Coronary artery (tissue), 2 donors: ENCODE results near the gene RTF1.
"Not testable (repeated sequence)": the region's sequence is repeated elsewhere in the genome, so short reads cannot be mapped to it uniquely, and the experiment has no call there.

Experiments used
- DNase-seq: peaks from one replicate; pipeline ENCODE4 v3.0.0-alpha.2; 2017; ENCODE audit warnings: low spot score
- H3K27ac ChIP-seq, 2 donors: fragments of 200-600 bp; sonication (generic); one replicate each; pipeline ENCODE4 v1.5.1; 2016 to 2019
- H3K4me3 ChIP-seq: fragments of 200-600 bp; sonication (generic); 2 replicates; pipeline ENCODE4 v1.5.1; 2016; ENCODE audit warnings: mild to moderate bottlenecking, moderate library complexity
- TF ChIP-seq, protein P1 (sequence below): fragments of 200-600 bp; sonication (generic); IDR thresholded peaks from one replicate; pipeline ENCODE4 v1.5.1; 2019; ENCODE audit warnings: antibody characterized with exemption

Gene RTF1

GRCh38 chr15:41465822-41466421 lies 49.0 kb downstream of the RTF1 start:
- Histone ChIP-seq H3K27ac (no peak overlapping the region), H3K4me3 (no peak overlapping the region)
- no peak for DNase-seq
- TF ChIP-seq, protein P1, sequence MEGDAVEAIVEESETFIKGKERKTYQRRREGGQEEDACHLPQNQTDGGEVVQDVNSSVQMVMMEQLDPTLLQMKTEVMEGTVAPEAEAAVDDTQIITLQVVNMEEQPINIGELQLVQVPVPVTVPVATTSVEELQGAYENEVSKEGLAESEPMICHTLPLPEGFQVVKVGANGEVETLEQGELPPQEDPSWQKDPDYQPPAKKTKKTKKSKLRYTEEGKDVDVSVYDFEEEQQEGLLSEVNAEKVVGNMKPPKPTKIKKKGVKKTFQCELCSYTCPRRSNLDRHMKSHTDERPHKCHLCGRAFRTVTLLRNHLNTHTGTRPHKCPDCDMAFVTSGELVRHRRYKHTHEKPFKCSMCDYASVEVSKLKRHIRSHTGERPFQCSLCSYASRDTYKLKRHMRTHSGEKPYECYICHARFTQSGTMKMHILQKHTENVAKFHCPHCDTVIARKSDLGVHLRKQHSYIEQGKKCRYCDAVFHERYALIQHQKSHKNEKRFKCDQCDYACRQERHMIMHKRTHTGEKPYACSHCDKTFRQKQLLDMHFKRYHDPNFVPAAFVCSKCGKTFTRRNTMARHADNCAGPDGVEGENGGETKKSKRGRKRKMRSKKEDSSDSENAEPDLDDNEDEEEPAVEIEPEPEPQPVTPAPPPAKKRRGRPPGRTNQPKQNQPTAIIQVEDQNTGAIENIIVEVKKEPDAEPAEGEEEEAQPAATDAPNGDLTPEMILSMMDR, result no peak

DNA sequence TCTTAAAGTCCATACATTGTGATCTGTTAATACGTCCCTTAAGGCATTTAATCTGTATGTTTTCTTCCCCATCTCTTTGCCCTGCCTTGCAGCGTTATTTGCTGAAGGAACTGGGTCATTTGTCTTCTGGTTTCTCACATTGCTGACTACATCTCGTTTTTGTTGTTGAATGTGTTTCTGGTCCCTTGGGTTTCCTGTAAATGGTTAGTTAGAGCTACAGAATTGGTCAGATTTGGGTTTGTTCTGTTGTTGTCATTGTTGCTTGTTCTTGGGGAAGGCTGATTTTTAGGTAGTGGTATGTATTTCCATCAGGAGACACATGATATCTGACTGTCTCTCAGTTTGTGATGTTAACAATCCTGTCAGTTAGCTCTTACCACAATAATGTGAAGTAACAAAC lies 49.8 kb downstream of the RTF1 start:
- TF ChIP-seq, protein P1, result no peak
- H3K27ac ChIP-seq, result no peak overlapping the region

GRCh38 chr15:41469644-41470043 lies 52.7 kb downstream of the RTF1 start:
- DNase-seq, result not testable (repeated sequence)

More for the DNA sequence above, 49.8 kb downstream of the RTF1 start:
- H3K4me3 ChIP-seq, result no peak overlapping the region
- no peak for DNase-seq

DNA sequence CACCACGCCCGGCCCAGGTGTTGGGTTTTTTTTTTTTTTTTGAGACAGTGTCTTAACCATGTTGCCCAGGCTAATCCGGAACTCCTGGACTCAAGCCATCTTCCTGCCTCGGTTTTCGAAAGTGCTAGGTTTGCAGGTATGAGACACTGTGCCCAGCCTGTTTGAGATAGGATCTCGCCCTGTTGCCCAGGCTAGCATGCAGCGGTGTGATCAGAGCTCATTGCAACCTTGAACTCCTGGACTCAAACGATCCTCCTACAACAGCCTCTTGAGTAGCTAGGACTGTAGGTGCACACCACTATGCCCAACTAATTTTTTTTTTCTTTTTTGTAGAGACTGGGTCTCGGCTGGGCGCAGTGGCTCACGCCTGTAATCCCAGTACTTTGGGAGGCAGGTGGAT lies 56.5 kb downstream of the RTF1 start:
- no peak for DNase-seq
- Histone ChIP-seq H3K4me3 (no peak overlapping the region), H3K27ac (no peak overlapping the region)
- TF ChIP-seq, protein P1, result no peak

More at GRCh38 chr15:41469644-41470043, 52.7 kb downstream of the RTF1 start:
- not testable (repeated sequence) for H3K27ac ChIP-seq, H3K4me3 ChIP-seq

DNA sequence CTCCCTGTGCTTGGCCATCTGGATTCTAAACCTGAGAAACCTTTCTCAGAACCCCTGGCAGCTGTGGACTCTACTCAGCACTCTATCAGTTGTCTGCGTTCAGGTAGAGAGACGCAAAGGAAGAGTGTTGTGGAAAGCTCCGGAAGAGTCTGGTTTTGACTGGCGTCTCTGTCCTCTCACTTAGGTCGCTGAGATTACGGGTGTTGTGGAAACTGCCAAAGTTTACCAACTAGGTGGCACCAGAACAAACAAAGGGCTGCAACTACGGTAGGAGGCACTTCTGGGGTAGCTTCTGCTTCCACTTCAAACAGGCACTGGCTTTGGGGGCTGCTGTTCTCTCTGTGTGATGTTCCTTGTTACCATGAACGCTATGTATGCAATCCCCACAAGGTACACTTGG lies 57.5 kb downstream of the RTF1 start:
- Histone ChIP-seq H3K4me3 (no peak overlapping the region), H3K27ac (no peak overlapping the region)
- no peak for DNase-seq
- TF ChIP-seq, protein P1, result no peak

DNA sequence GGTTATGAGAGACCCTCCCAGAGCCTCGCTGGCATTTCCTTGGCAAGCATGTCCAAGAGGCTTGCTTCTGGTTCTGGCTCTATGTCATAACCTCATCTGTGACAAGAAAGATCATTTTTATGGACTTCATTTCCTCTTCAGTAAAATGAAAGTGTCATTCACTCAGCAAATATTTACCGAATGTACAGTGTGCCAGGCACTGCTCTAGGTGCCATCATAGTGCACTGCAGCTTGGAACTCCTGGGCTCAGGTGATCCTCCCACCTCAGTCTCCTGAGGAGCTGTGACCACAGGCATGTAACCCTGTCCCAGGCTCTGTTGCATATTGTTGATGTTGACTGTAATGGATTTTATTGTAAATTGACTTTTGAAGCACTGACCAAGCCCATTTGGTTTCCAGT lies 58.0 kb downstream of the RTF1 start:
- H3K27ac ChIP-seq, result no peak overlapping the region
- no peak overlapping the region for H3K4me3 ChIP-seq
- DNase-seq, result no peak
- TF ChIP-seq, protein P1, result no peak

GRCh38 chr15:41476416-41477048 lies 59.6 kb downstream of the RTF1 start:
- TF ChIP-seq, protein P1, result no peak
- DNase-seq, result no peak
- Histone ChIP-seq H3K4me3 (no peak overlapping the region), H3K27ac (no peak overlapping the region)
